ENCODE data around the gene UXS1. TPM values are rescaled to one million over a fixed set of nuclear protein-coding genes. Genes with fewer than 3 reads are reported as not detected.

The UXS1 gene
- total and polyA plus RNA-seq, 2 of the 8 experiments (the other 6 are each of a cell fraction or from before 2014, with no cell fraction given) = 44.5 to 63.4 TPM

DNA sequence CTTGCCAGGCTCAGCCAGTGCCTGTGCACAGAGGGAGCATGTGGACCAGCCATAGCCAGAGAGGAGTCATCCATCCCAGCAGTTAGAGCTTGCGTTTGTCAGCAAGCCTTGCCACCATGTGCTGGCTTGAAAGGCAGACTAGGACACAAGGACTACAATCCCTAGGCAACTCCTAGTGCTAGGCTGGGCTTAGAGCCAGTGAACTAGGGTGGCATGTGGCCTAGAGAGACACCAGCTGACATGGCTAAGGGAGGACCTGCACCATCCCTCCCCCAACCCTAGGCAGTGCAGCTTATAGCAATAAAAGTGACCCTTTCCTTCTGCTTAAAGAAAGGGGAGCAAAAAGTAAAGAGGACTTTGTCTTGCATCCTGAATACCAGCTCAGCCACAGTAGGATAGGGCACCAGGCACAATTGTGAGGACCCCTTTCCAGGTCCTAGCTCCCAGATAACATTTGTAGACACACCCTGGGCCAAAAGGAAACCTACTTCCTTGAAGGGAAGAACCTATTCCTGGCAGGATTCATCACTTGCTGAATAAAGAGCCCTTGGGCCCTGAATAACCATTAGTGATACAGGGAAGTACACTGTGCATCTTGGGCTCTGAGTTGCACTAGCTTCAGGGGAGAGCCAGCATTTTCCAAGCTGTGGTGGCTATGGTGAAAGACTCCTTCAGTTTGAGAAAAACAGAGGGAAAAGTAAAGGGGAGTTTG, 38.7 kb upstream of the UXS1 start:
- Histone ChIP-seq H4K20me1 (replicated peaks in 1 of 2; ENCODE audit: control insufficient read depth in 1 of 2, insufficient read depth in 2 of 2, low read length in 2 of 2) (no peaks in the 10 kb centered on the region), H2BK15ac (ENCODE audit: low read length) (no peak overlapping the region), H3K23me2 (ENCODE audit: low read depth, low read length) (no peaks in the 10 kb centered on the region), H3K79me1 (ENCODE audit: low read depth, low read length) (no peaks in the 10 kb centered on the region), H3K79me2 (ENCODE audit: control insufficient read depth in 1 of 2, insufficient read depth in 2 of 2, low read length in 2 of 2) (no peaks in the 10 kb centered on the region), H3K4ac (replicated peaks; ENCODE audit: insufficient read length, low read depth, low read length) (no peak overlapping the region), H2AK5ac (ENCODE audit: low read depth, low read length) (no peak overlapping the region), H2BK20ac (ENCODE audit: low read length) (no peak overlapping the region), H2BK120ac (replicated peaks; ENCODE audit: low read depth, low read length) (no peak overlapping the region), H2BK12ac (ENCODE audit: low read depth, low read length) (no peak overlapping the region), H3K18ac (ENCODE audit: extremely low read depth, low read length) (no peak overlapping the region), H4K8ac (ENCODE audit: extremely low read depth, insufficient read depth, low read length) (no peak overlapping the region), H3K36me3 (ENCODE audit: control insufficient read depth in 2 of 4, insufficient read depth in 4 of 4, low read length in 3 of 4) (no peaks in the 10 kb centered on the region), H3K23ac (ENCODE audit: insufficient read length) (no peak overlapping the region), H3K56ac (replicated peaks; ENCODE audit: insufficient read length, low read depth, low read length) (no peak overlapping the region), H2BK5ac (ENCODE audit: low read depth, low read length) (no peak overlapping the region), H3K4me1 (replicated peaks in 1 of 4; ENCODE audit: control insufficient read depth in 3 of 4, insufficient read depth in 4 of 4, low read length in 3 of 4) (no peaks in the 10 kb centered on the region), H3K27me3 (replicated peaks in 1 of 4; ENCODE audit: control insufficient read depth in 3 of 4, extremely low read depth in 1 of 4, insufficient read depth in 3 of 4, low read length in 3 of 4) (no peaks in the 10 kb centered on the region), H4K5ac (ENCODE audit: insufficient read length, low read depth, low read length) (no peak overlapping the region), H4K91ac (replicated peaks; ENCODE audit: insufficient read length, low read length) (no peak overlapping the region), H2AFZ (ENCODE audit: low read length) (no peak overlapping the region), H3K27ac (ENCODE audit: low read depth, low read length) (no peak overlapping the region), H3K4me2 (ENCODE audit: insufficient read depth in 1 of 2, low read depth in 2 of 2, low read length in 2 of 2) (no peak overlapping the region), H3K4me3 (ENCODE audit: extremely low read depth in 1 of 4, insufficient read depth in 2 of 4, low read depth in 3 of 4, low read length in 4 of 4) (no peak overlapping the region), H3K9me3 (ENCODE audit: insufficient read depth in 2 of 2, low read depth in 1 of 2, low read length in 1 of 2) (peaks cover 8 to 15% of the 10 kb centered on the region in 2 experiments; a peak in 3 of 4 replicates), H3K14ac (ENCODE audit: insufficient read length) (no peak overlapping the region), H3K9ac (replicated peaks in 1 of 4; ENCODE audit: extremely low read depth in 1 of 4, low read depth in 3 of 4, low read length in 3 of 4) (no peak overlapping the region)
- ChIA-PET POLR2A (ENCODE audit: partially characterized antibody) (interaction anchor here (1.1 kb wide), 1 partner anchor 313 kb away, joined by 3 read pairs; no protein-coding TSS in a partner anchor), CTCF (ENCODE audit: partially characterized antibody) (interaction anchor here (0.7 kb wide), 1 partner anchor 350 kb away, joined by 3 read pairs; no protein-coding TSS in a partner anchor)
- FAIRE-seq (no peak), DNase-seq (ENCODE audit: low read depth in 1 of 2, low spot score in 2 of 2) (no peak)
- 89% methylated on average over 1 of the region's 1 CpG; no CpG with 5 or more reads in 1 of the 2 experiments for WGBS, 2 experiments (ENCODE audit: extremely low coverage in 1 of 2, insufficient coverage in 1 of 2, insufficient read length in 1 of 2, insufficient replicate concordance in 2 of 2, low coverage in 1 of 2, low lambda C conversion rate in 2 of 2, missing lambda C conversion rate in 1 of 2)
- no peak for TF ChIP-seq EGR1 (IDR thresholded peaks at IDR 0.05; ENCODE audit: borderline replicate concordance, low read depth, low read length)
- no peak for TF ChIP-seq TAF7 (optimal IDR thresholded peaks at IDR 0.05; ENCODE audit: borderline replicate concordance, low read depth, low read length)
- TF ChIP-seq SP4 (IDR thresholded peaks at IDR 0.05; ENCODE audit: low read length) = no peak
- no peak for TF ChIP-seq POU5F1 (IDR thresholded peaks at IDR 0.05; ENCODE audit: low read depth, low read length)
- TF ChIP-seq GTF2F1 (IDR thresholded peaks at IDR 0.05; ENCODE audit: borderline replicate concordance, low read depth, low read length) = no peak
- no peak for TF ChIP-seq RFX5 (IDR thresholded peaks at IDR 0.05; ENCODE audit: borderline replicate concordance, low read depth, low read length)
- TF ChIP-seq SRF (IDR thresholded peaks at IDR 0.05; ENCODE audit: low read depth, low read length) = no peak
- no peak for TF ChIP-seq RNF2 (IDR thresholded peaks at IDR 0.05; ENCODE audit: borderline replicate concordance, low read depth, low read length, missing control alignments, poor library complexity, severe bottlenecking)
- TF ChIP-seq CBX5 (IDR thresholded peaks at IDR 0.05; ENCODE audit: low read depth, low read length) = no peak
- no peak for TF ChIP-seq YY1 (IDR thresholded peaks at IDR 0.05; ENCODE audit: low read depth, low read length)

All from H1 (cell line).